Keratinocyte (primary cell): ENCODE measurements around the gene AKAP8L. TPM values are rescaled to one million over a fixed set of nuclear protein-coding genes. Genes with fewer than 3 reads are reported as not detected.

Experiments
- DNase-seq: peaks from one replicate; pipeline ENCODE4 v3.0.0-alpha.2; 2011; ENCODE audit warnings: low read depth, missing footprints, low spot score
- FAIRE-seq: peaks from 2 replicates; lab custom pipeline; 2011; peaks lifted over from hg19 to GRCh38; lab: Jason Lieb, UNC
- H2AFZ ChIP-seq: 2 replicates; pipeline ENCODE4 v1.6.0; 2012; ENCODE audit warnings: low read length, control low read depth, inconsistent platforms; ENCODE audit not compliant: control insufficient read depth
- H3K27ac ChIP-seq: 2 replicates; pipeline ENCODE4 v1.5.1; 2011; ENCODE audit warnings: low read length; ENCODE audit not compliant: control insufficient read depth, insufficient read depth
- H3K27me3 ChIP-seq: 3 replicates; pipeline ENCODE4 v1.6.0; 2011; ENCODE audit warnings: low read length; ENCODE audit not compliant: control insufficient read depth, insufficient read depth; ENCODE audit errors: extremely low read depth
- H3K36me3 ChIP-seq, 2 experiments: 2 replicates in 1 of 2; 3 replicates in 1 of 2; pipeline ENCODE4 v1.5.1; 2011; ENCODE audit warnings: low read length in 2 of 2, mild to moderate bottlenecking in 1 of 2; ENCODE audit not compliant: control insufficient read depth in 2 of 2, insufficient read depth in 2 of 2; ENCODE audit errors: extremely low read depth in 1 of 2
- H3K4me1 ChIP-seq: 3 replicates; pipeline ENCODE4 v1.5.1; 2011; ENCODE audit warnings: low read length; ENCODE audit not compliant: control insufficient read depth, insufficient read depth; ENCODE audit errors: extremely low read depth
- H3K4me2 ChIP-seq: 3 replicates; pipeline ENCODE4 v1.6.0; 2011; ENCODE audit warnings: low read depth, low read length; ENCODE audit not compliant: control insufficient read depth, insufficient read depth; ENCODE audit errors: extremely low read depth
- H3K4me3 ChIP-seq, 3 experiments: fragments of 200-600 bp in 1 of 3; sonication (generic) in 1 of 3; 2 replicates in 2 of 3; 3 replicates in 1 of 3; pipeline ENCODE4 v1.5.1; 2011 to 2016; ENCODE audit warnings: low read length in 3 of 3, mild to moderate bottlenecking in 3 of 3, control low read depth in 2 of 3, inconsistent platforms in 1 of 3, low read depth in 1 of 3, mixed read lengths in 1 of 3, mixed run types in 1 of 3, moderate library complexity in 1 of 3; ENCODE audit not compliant: control insufficient read depth in 2 of 3, insufficient read depth in 2 of 3; ENCODE audit errors: extremely low read depth in 1 of 3
- H3K79me2 ChIP-seq: 2 replicates; pipeline ENCODE4 v1.6.0; 2012; ENCODE audit warnings: low read length; ENCODE audit not compliant: control insufficient read depth, insufficient read depth
- H3K9ac ChIP-seq: 3 replicates; pipeline ENCODE4 v1.6.0; 2011; ENCODE audit warnings: low read length; ENCODE audit not compliant: control insufficient read depth, insufficient read depth; ENCODE audit errors: extremely low read depth
- H3K9me1 ChIP-seq: 3 replicates; pipeline ENCODE4 v1.6.0; 2011; ENCODE audit warnings: low read length; ENCODE audit not compliant: control insufficient read depth, insufficient read depth; ENCODE audit errors: extremely low read depth
- H3K9me3 ChIP-seq: 2 replicates; pipeline ENCODE4 v1.5.1; 2012; ENCODE audit warnings: low read depth, low read length; ENCODE audit not compliant: control insufficient read depth
- H4K20me1 ChIP-seq: 3 replicates; pipeline ENCODE4 v1.6.0; 2011; ENCODE audit warnings: low read length; ENCODE audit not compliant: control insufficient read depth, insufficient read depth; ENCODE audit errors: extremely low read depth
- CTCF ChIP-seq, 3 experiments: IDR thresholded peaks in 1 of 3; conservative IDR thresholded peaks in 1 of 3; optimal IDR thresholded peaks in 1 of 3; 2 replicates in 2 of 3; 3 replicates in 1 of 3; pipeline versions ENCODE3 to v1.5.1; 2011; ENCODE audit warnings: low read length in 3 of 3, mild to moderate bottlenecking in 3 of 3, moderate library complexity in 2 of 3, control low read depth in 1 of 3, inconsistent platforms in 1 of 3; ENCODE audit not compliant: insufficient read depth in 2 of 3; ENCODE audit errors: extremely low read depth in 1 of 3
- EZH2 ChIP-seq: IDR thresholded peaks from one replicate; pipeline ENCODE4 v1.6.1; 2012; ENCODE audit warnings: inconsistent platforms, mild to moderate bottlenecking, low read length, moderate library complexity
- dilution Hi-C: fragments of 300-500 bp; cut with MboI; formaldehyde crosslinking; loops from one replicate; pipeline ENCODE4 v1.7.0; 2020; ENCODE audit warnings: low sequenced_read_pairs; ENCODE audit not compliant: extremely low pct_ligation_motif_present
- polyA plus RNA-seq, 5 experiments: library from polyadenylated mRNA; depleted of rRNA in 3 of 5; stranded (reverse) in 3 of 5; stranded (forward) in 1 of 5; unstranded in 1 of 5; fragments of >200 nt; gene quantifications; 1 replicate in 1 of 5; 2 replicates in 3 of 5; 3 replicates in 1 of 5; pipeline versions ENCODE4 v1.2.1 to v1.2.3, GENCODE V29; 2011 to 2012; ENCODE audit warnings: missing spikeins in 2 of 5, low read depth in 1 of 5, low replicate concordance in 1 of 5

The AKAP8L gene
- polyA plus RNA-seq, 1 donor (not counting 4 experiments of a cell fraction or from before 2014, with no cell fraction given), result 48.2 TPM

- Histone ChIP-seq H3K36me3 (no peaks in the 10 kb centered on the region), H3K27me3 (peaks cover 61% of the 10 kb centered on the region), H3K4me1 (peaks cover 3% of the 10 kb centered on the region), H3K27ac (no peak overlapping the region), H4K20me1 (no peaks in the 10 kb centered on the region), H3K9ac (no peak overlapping the region), H3K4me2 (no peak overlapping the region), H3K9me3 (no peaks in the 10 kb centered on the region), H3K4me3 (no peak overlapping the region), H2AFZ (no peak overlapping the region), H3K79me2 (no peaks in the 10 kb centered on the region), H3K9me1 (no peaks in the 10 kb centered on the region)
- dilution Hi-C loops, result no loop called here
- FAIRE-seq (no peak), DNase-seq (no peak)
- TF ChIP-seq CTCF (optimal IDR thresholded peaks at IDR 0.05 in 1 of 3, IDR thresholded peaks at IDR 0.05 in 1 of 3, conservative IDR thresholded peaks at IDR 0.05 in 1 of 3; ENCODE audit: extremely low read depth in 1 of 3, insufficient read depth in 2 of 3, low read length in 3 of 3) (peak; percentile 22 to 46 (median 34)), EZH2 (no peak)
These were observed 35.4 kb upstream of the AKAP8L start for GRCh38 chr19:15453906-15454860.

- Histone ChIP-seq H3K79me2 (no peaks in the 10 kb centered on the region), H4K20me1 (no peaks in the 10 kb centered on the region), H3K36me3 (no peaks in the 10 kb centered on the region), H3K27me3 (peaks cover 57% of the 10 kb centered on the region), H3K4me1 (peaks cover 3% of the 10 kb centered on the region), H3K4me3 (peak overlapping the region in 1 of 3 experiments; percentile 15), H3K9ac (no peak overlapping the region), H3K9me3 (no peaks in the 10 kb centered on the region), H3K27ac (no peak overlapping the region), H3K9me1 (no peaks in the 10 kb centered on the region), H2AFZ (peak overlapping the region; percentile 56), H3K4me2 (peak overlapping the region; percentile 76)
- TF ChIP-seq EZH2 (peak; percentile 75), CTCF (optimal IDR thresholded peaks at IDR 0.05 in 1 of 3, IDR thresholded peaks at IDR 0.05 in 1 of 3, conservative IDR thresholded peaks at IDR 0.05 in 1 of 3; ENCODE audit: extremely low read depth in 1 of 3, insufficient read depth in 2 of 3, low read length in 3 of 3) (no peak)
- dilution Hi-C loops, result no loop called here
- no peak for DNase-seq
- no peak for FAIRE-seq
These were observed 34.3 kb upstream of the AKAP8L start for GRCh38 chr19:15453091-15453578.
